HL-60 (cell line): Measurements from ENCODE around the gene AXIN1.

ENCODE experiments used
- CTCF ChIP-seq: IDR thresholded peaks from one replicate; pipeline ENCODE4 v1.5.1; 2011; ENCODE audit warnings: low read length, control low read depth, inconsistent platforms; ENCODE audit not compliant: insufficient read depth
- GABPA ChIP-seq: IDR thresholded peaks from 2 replicates; pipeline ENCODE4 v1.6.1; 2012; ENCODE audit warnings: low read depth
- REST ChIP-seq: IDR thresholded peaks from 2 replicates; pipeline ENCODE4 v1.6.1; 2012; ENCODE audit warnings: low read depth; ENCODE audit not compliant: insufficient replicate concordance
- SPI1 ChIP-seq: IDR thresholded peaks from 2 replicates; pipeline ENCODE4 v1.6.1; 2012; ENCODE audit warnings: low read depth, mild to moderate bottlenecking, borderline replicate concordance

GRCh38 chr16:296806-297510 lies 55.6 kb downstream of the AXIN1 start:
- TF ChIP-seq REST: no peak
- no peak for TF ChIP-seq CTCF
- no peak for TF ChIP-seq GABPA
- no peak for TF ChIP-seq SPI1
